LHCN-M2 (cell line): Measurements from ENCODE around the gene ZSCAN5B. TPM values are rescaled to one million over a fixed set of nuclear protein-coding genes. Genes with fewer than 3 reads are reported as not detected.
"Not testable (repeated sequence)": the region's sequence is repeated elsewhere in the genome, so short reads cannot be mapped to it uniquely, and the experiment has no call there.

Experiments
- DNase-seq: peaks from one replicate; pipeline ENCODE4 v3.0.0-alpha.2; 2012; ENCODE audit warnings: low read depth
- total RNA-seq: library from RNA; depleted of rRNA; stranded (reverse); fragments of >200 nt; gene quantifications from 2 replicates; pipeline ENCODE4 v1.2.3, GENCODE V29; 2014

Gene ZSCAN5B
- total RNA-seq, 1 experiment from 2014 or later: not detected

- DNase-seq: not testable (repeated sequence)
Observed at GRCh38 chr19:56176310-56176709, 21.3 kb downstream of the ZSCAN5B start.

- not testable (repeated sequence) for DNase-seq
Observed at GRCh38 chr19:56175861-56176307, 21.7 kb downstream of the ZSCAN5B start, which contains the start of gene GALP. Gene GALP, plus strand, starts transcription at chr19:56176008. Its CDS starts 1,101 bp downstream, at chr19:56177109.

- DNase-seq: no peak
Observed at GRCh38 chr19:56174550-56174949, 23.0 kb downstream of the ZSCAN5B start.

GRCh38 chr19:56174086-56174485 is 23.5 kb downstream of the ZSCAN5B start:
- no peak for DNase-seq

GRCh38 chr19:56170261-56170660 is 27.3 kb downstream of the ZSCAN5B start:
- peak; percentile 16 for DNase-seq

- no peak for DNase-seq
Observed at GRCh38 chr19:56167064-56167578, 30.5 kb downstream of the ZSCAN5B start.

GRCh38 chr19:56163097-56163496 is 34.5 kb downstream of the ZSCAN5B start:
- DNase-seq: no peak

- DNase-seq: peak; percentile 11
Observed at GRCh38 chr19:56162258-56162657, 35.3 kb downstream of the ZSCAN5B start.

GRCh38 chr19:56161534-56161933 is 36.0 kb downstream of the ZSCAN5B start:
- no peak for DNase-seq

- no peak for DNase-seq
Observed at GRCh38 chr19:56159622-56160271, 37.8 kb downstream of the ZSCAN5B start.

GRCh38 chr19:56159009-56159559 is 38.5 kb downstream of the ZSCAN5B start:
- DNase-seq: no peak

GRCh38 chr19:56158170-56158757 is 39.3 kb downstream of the ZSCAN5B start:
- no peak for DNase-seq

GRCh38 chr19:56156768-56157167 is 40.8 kb downstream of the ZSCAN5B start:
- DNase-seq: no peak

- no peak for DNase-seq
Observed at GRCh38 chr19:56155124-56155687, 42.4 kb downstream of the ZSCAN5B start.

GRCh38 chr19:56153507-56153906 is 44.1 kb downstream of the ZSCAN5B start:
- no peak for DNase-seq

GRCh38 chr19:56152644-56153043 is 44.9 kb downstream of the ZSCAN5B start:
- no peak for DNase-seq

GRCh38 chr19:56150358-56150757 is 47.2 kb downstream of the ZSCAN5B start:
- DNase-seq: no peak

GRCh38 chr19:56149656-56150038 is 47.9 kb downstream of the ZSCAN5B start:
- DNase-seq: no peak

- DNase-seq: not testable (repeated sequence)
Observed at GRCh38 chr19:56148955-56149655, 48.5 kb downstream of the ZSCAN5B start.

GRCh38 chr19:56148096-56148495 is 49.5 kb downstream of the ZSCAN5B start:
- no peak for DNase-seq

GRCh38 chr19:56147307-56147706 is 50.3 kb downstream of the ZSCAN5B start:
- DNase-seq: no peak

GRCh38 chr19:56146904-56147303 is 50.7 kb downstream of the ZSCAN5B start:
- no peak for DNase-seq
